Measurements from ENCODE around the gene HEXIM2. TPM values are rescaled to one million over a fixed set of nuclear protein-coding genes. Genes with fewer than 3 reads are reported as not detected.

Gene HEXIM2
- total and polyA plus RNA-seq, 2 of the 13 experiments (the other 11 are each of a cell fraction or from before 2014, with no cell fraction given) = 27.1 to 32.4 TPM

GRCh38 chr17:45171338-45172231 lies 9.9 kb downstream of the HEXIM2 start (continued):
- TF ChIP-seq PRDM15 (CRISPR knock-in tag; IDR thresholded peaks at IDR 0.05) (no peak), ZNF792 (CRISPR knock-in tag; IDR thresholded peaks at IDR 0.05) (peak; percentile 64), RARA (CRISPR knock-in tag; IDR thresholded peaks at IDR 0.05) (peak; percentile 84), NFYC (CRISPR knock-in tag; IDR thresholded peaks at IDR 0.05) (peak; percentile 41; the same call in 1 of the 2 replicates), HDAC1 (CRISPR knock-in tag; IDR thresholded peaks at IDR 0.05) (peak; percentile 91), NFE2L2 (IDR thresholded peaks at IDR 0.05; ENCODE audit: low read length) (no peak), ZNF768 (CRISPR knock-in tag; IDR thresholded peaks at IDR 0.05) (no peak), BHLHE40 (IDR thresholded peaks at IDR 0.05; ENCODE audit: low read length) (no peak), GZF1 (CRISPR knock-in tag; IDR thresholded peaks at IDR 0.05) (no peak), CAMTA2 (CRISPR knock-in tag; IDR thresholded peaks at IDR 0.05; ENCODE audit: borderline replicate concordance) (no peak), ZNF761 (CRISPR knock-in tag; conservative IDR thresholded peaks at IDR 0.05) (peak; percentile 76; the same call in 1 of the 2 replicates), ZNF777 (CRISPR knock-in tag; IDR thresholded peaks at IDR 0.05) (peak; percentile 18; the same call in 1 of the 2 replicates), HNRNPK (IDR thresholded peaks at IDR 0.05; ENCODE audit: low read depth, low read length, poor library complexity, severe bottlenecking) (no peak), ZNF772 (CRISPR knock-in tag; IDR thresholded peaks at IDR 0.05) (no peak), ZNF343 (CRISPR knock-in tag; IDR thresholded peaks at IDR 0.05) (peak; percentile 69; the same call in 1 of the 2 replicates), EZH2 (conservative IDR thresholded peaks at IDR 0.05; ENCODE audit: low read depth, low read length) (no peak), ATF4 (CRISPR knock-in tag; IDR thresholded peaks at IDR 0.05) (no peak), PPARG (CRISPR knock-in tag; conservative IDR thresholded peaks at IDR 0.05) (peak; percentile 82), AKAP8 (CRISPR knock-in tag; IDR thresholded peaks at IDR 0.05) (peak; percentile 91; the same call in 1 of the 2 replicates), HMG20B (CRISPR knock-in tag; conservative IDR thresholded peaks at IDR 0.05) (peak; percentile 64; the same call in 1 of the 2 replicates), NFKB2 (CRISPR knock-in tag; IDR thresholded peaks at IDR 0.05; ENCODE audit: borderline replicate concordance) (no peak), ZSCAN31 (CRISPR knock-in tag; IDR thresholded peaks at IDR 0.05; ENCODE audit: low read depth) (peak; percentile 85; the same call in 1 of the 2 replicates), MXD4 (CRISPR knock-in tag; IDR thresholded peaks at IDR 0.05) (0 out of 2 replicates have a peak, but pooled peaks have one; percentile 19), ARNT (IDR thresholded peaks at IDR 0.05) (no peak), SATB2 (CRISPR knock-in tag; IDR thresholded peaks at IDR 0.05) (no peak), ARNTL (CRISPR knock-in tag; IDR thresholded peaks at IDR 0.05) (peak; percentile 66), EP300 (IDR thresholded peaks at IDR 0.05; ENCODE audit: low read depth in 2 of 2, low read length in 2 of 2) (peak in 1 of 2 experiments; percentile 92; a peak in 3 of 4 replicates), EP300 (CRISPR knock-in tag; IDR thresholded peaks at IDR 0.05; ENCODE audit: borderline replicate concordance) (peak; percentile 91)
